ENCODE data around the gene DGKQ.

DGKQ gene

GRCh38 chr4:909821-910220, 63.5 kb downstream of the DGKQ start:
- Histone ChIP-seq H4K20me1 (ENCODE audit: control insufficient read depth, insufficient read depth, low read depth, low read length) (peaks cover 12% of the 10 kb centered on the region), H3K36me3 (ENCODE audit: control insufficient read depth, low read length) (peaks cover 39% of the 10 kb centered on the region), H3K4me3 (ENCODE audit: low read length) (no peak overlapping the region), H3K27ac (ENCODE audit: low read depth, low read length) (no peak overlapping the region), H3K79me2 (ENCODE audit: control insufficient read depth, low read length) (peaks cover 21% of the 10 kb centered on the region), H3K4me2 (ENCODE audit: low read length) (no peak overlapping the region), H3K27me3 (ENCODE audit: control insufficient read depth, low read length) (no peaks in the 10 kb centered on the region), H3K9me3 (ENCODE audit: control insufficient read depth, insufficient read depth, low read length) (peaks cover 12% of the 10 kb centered on the region; the same call in 1 of the 2 replicates), H3K4me1 (ENCODE audit: control insufficient read depth, low read length) (peaks cover 3% of the 10 kb centered on the region), H3F3A (ENCODE audit: control insufficient read depth, insufficient read depth) (0 out of 2 replicates have a peak, but pooled peaks cover 6% of the 10 kb centered on the region), H3K9me2 (replicated peaks; ENCODE audit: control insufficient read depth, low read length) (no peaks in the 10 kb centered on the region)
- TF ChIP-seq CTCF (IDR thresholded peaks at IDR 0.05; ENCODE audit: low read depth, low read length, poor library complexity, severe bottlenecking) (no peak), EZH2phosphoT487 (IDR thresholded peaks at IDR 0.05; ENCODE audit: borderline replicate concordance, low read length) (no peak)

- H3K27me3 ChIP-seq (ENCODE audit: control insufficient read depth, low read length): no peaks in the 10 kb centered on the region
- no peak overlapping the region for H3K4me3 ChIP-seq (ENCODE audit: low read length)
- H3K4me1 ChIP-seq (ENCODE audit: control insufficient read depth, low read length): no peaks in the 10 kb centered on the region
- H3K79me2 ChIP-seq (ENCODE audit: control insufficient read depth, low read length): peaks cover 14% of the 10 kb centered on the region
- TF ChIP-seq EZH2phosphoT487 (IDR thresholded peaks at IDR 0.05; ENCODE audit: borderline replicate concordance, low read length): no peak
- no peak for TF ChIP-seq CTCF (IDR thresholded peaks at IDR 0.05; ENCODE audit: low read depth, low read length, poor library complexity, severe bottlenecking)
- no peaks in the 10 kb centered on the region for H3K9me2 ChIP-seq (replicated peaks; ENCODE audit: control insufficient read depth, low read length)
- 0 out of 2 replicates have a peak, but pooled peaks cover 9% of the 10 kb centered on the region for H4K20me1 ChIP-seq (ENCODE audit: control insufficient read depth, insufficient read depth, low read depth, low read length)
- peaks cover 12% of the 10 kb centered on the region; the same call in 1 of the 2 replicates for H3K9me3 ChIP-seq (ENCODE audit: control insufficient read depth, insufficient read depth, low read length)
- H3K4me2 ChIP-seq (ENCODE audit: low read length): no peak overlapping the region
- 0 out of 2 replicates have a peak, but pooled peaks cover 6% of the 10 kb centered on the region for H3F3A ChIP-seq (ENCODE audit: control insufficient read depth, insufficient read depth)
- peaks cover 39% of the 10 kb centered on the region for H3K36me3 ChIP-seq (ENCODE audit: control insufficient read depth, low read length)
- H3K27ac ChIP-seq (ENCODE audit: low read depth, low read length): no peak overlapping the region
Measured at GRCh38 chr4:909131-909571, 64.2 kb downstream of the DGKQ start.

All from DOHH2 (cell line).